Right renal pelvis (tissue), 4 donors: ENCODE measurements around the gene RAB1A. TPM values are rescaled to one million over a fixed set of nuclear protein-coding genes. Genes with fewer than 3 reads are reported as not detected.
A peak's percentile ranks its signal among the peaks of the same experiment; 100 is the strongest.

Source experiments
- DNase-seq, 4 donors: peaks; one replicate each; pipeline ENCODE4 v3.0.0-alpha.2; 2013; ENCODE audit warnings: low read depth in 4 of 4, low spot score in 3 of 4, missing footprints in 1 of 4
- polyA plus RNA-seq, 4 donors: library from polyadenylated mRNA; unstranded; fragments of 120-200 nt; gene quantifications; one replicate each; pipeline ENCODE4 v1.2.1, GENCODE V29; 2013; ENCODE audit not compliant: insufficient read length in 4 of 4

The RAB1A gene
- polyA plus RNA-seq, 4 donors: 254 to 277 (median 274) TPM

DNA sequence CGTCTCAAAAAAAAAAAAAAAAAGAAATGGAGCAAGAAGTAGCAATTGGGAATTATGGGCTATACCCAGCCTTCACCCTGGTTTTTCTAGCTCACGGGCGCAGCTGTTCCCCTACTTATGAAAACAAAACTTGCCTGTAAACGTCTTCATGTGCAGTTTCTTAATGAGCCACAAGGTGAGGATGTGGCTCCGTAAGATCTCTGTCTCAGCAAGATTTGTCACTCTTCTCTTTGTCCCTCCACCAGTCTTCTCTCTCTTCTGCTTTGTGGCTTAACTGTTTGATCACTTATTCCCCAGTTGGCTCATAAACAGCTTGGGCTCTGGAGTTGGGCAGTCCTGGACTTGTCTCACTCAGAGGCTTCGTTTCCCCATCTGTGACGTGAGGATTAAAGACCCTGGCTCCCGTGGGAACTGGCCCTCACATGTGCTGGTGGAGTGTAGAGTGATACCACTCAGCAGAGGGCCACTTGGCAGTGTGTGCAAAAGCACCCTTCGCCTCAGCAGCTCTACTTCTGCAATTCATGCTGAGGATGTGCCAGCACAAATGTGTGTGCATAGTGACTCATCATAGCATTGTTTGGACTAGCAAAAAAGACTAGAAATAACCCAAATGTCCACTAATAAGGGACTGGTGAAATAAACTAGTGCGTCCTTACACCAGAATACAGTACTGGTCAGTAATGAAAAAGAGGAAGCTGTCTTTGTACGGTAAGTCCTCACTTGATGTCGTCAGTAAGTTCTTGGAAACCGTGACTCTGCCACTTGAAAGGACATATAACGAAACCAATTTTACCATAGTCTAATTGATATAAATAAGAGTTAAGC lies 65.0 kb downstream of the RAB1A start:
- DNase-seq: no peak

DNA sequence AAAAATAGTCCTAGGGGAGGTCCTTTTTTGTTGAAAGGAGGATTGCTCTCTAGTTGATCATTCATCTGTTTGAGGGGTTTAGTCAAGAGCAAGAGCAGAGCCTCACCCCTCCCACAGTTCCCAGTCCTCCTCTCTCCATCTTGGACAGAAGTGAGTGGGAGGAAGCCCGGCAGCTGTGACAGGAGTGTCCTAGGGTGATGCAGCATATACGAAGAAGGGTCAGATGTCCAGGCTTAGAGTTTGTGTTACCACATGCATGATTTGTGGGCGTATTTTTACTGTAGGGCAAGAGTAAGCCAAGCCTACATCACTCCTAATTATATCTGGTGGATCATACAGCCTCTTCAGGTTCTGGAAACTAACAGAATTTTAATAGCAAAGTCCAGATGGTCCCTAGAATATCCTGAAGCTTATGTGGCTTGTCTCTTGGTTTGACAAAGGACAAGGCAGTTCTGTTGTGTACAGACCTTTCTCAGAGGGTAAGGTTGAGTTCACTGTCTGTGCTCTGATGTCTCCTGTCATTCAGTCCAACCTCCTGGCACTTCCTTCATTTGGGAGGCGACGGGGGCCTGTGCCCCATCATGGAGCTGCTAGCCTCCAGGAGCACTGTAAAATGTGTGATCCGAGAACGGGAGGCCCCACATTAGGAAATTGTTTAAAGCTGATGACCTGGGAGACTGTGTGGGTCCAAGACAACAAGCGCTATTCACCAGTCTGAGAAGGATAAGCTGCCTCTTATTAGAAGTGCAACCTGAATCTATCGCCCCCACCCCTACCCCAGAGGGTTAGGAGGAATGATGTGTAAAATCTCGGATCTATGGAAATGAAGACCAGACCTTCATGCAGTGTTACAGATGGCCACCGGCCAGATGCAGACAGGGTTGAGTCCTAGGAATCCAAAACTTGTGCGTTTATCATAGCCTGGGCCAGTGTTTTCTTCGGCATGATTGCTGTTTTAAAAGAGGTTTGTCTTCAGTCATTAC lies 66.8 kb downstream of the RAB1A start:
- no peak for DNase-seq

DNA sequence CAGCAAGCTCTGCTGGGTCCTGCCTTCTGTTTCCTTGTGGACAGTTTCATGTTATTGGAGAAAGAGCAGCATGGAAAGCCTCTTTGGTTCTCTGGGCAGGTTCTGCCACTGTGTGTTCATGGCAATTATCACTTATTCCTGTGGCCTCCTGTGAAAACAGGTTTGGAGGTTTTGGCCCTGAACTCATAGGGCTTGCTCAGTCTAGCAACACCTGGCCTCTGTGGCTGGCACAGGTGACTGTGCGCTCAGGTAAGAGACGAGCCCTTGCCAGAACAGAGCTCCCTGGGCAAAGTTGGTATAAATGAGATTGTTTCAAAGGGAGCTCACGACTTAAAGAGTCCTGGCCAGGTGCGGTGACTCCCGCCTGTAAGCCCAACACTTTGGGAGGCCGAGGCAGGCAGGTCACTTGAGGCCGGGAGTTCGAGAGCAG lies 68.0 kb downstream of the RAB1A start:
- DNase-seq: no peak

DNA sequence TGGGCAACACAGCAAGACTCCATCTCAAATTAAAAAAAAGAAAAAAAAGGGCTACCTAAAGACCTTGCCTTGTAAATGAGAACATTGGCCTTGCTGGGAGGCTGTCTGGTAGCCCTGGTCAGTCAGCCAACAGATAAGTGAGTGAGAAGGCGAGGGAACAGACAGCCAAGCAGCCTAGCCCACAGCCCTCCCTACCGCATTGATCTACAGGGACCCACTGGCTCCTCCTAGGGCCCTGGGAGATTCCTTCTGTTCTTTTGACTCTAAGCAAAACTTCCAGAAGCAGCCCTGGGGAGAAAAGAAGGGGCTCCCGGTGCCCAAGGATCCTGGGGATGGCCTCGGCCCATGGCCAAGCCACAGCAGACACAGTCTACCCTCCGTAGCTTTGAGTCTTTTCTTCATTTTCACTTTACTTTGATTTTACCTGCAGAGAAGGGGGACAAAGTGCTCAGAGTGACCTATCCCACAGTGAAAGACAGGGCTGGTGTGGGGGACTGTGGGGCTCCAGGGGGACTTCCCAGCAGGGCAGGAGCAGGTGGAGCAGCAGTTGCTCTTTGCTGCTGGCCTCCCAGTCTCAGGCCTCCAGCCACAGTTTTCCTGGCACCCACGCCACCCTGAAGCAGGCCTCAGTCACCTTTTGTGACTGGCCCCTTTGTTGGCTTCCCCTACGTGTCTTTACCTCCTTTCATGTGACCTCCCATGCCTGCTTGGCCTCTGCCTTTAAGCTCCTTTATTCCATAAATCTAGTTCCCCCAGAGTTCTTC lies 68.6 kb downstream of the RAB1A start:
- DNase-seq: no peak

DNA sequence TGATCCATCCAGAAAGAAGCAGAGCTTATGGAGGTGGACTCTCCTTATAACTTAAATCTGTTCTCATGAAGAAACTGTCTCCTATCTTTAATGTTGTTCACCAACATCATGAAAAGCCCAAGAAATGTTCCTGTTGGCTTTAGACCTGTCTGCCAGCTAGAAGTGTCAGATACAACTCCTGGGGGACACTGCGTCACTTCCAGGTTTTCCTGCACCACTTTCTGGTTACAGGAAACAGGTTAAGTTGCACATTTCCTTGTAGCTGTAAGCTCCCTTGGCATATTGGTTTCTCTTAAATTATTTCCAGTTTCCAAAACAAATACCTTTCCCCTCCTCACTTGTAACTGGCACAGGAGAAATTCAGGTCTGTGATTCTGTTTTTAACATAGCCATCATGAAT lies 70.8 kb downstream of the RAB1A start:
- no peak for DNase-seq

DNA sequence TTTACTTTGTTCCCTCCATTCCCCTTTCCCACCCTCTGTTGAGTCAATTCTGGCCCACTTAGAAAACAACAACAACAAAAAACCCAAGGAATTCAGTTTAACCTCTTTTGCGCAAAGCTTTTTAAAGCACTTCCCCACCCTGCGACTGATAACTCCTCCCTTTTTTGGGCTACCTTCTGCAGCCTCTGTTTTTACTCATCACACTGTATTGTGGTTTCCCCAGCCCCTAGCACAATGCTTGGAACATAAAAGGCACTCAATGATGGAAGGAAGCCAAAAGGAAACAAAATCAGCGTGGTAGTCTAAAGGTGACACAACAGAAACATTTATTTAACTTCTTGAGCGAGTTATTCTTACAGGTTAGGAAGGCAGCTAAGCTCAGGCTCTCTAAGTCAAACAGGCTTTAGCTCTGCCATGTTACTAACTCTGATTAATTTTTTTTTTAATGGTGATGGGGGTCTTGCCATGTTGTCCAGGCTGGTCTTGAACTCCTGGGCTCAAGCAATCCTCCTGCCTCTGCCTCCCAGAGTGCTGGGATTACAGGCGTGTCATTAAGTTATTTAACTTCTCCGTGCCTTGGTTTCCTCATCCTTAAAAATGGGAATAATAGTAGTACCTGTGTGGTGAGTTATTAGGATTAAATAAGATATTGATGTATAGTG lies 72.4 kb downstream of the RAB1A start:
- no peak for DNase-seq

DNA sequence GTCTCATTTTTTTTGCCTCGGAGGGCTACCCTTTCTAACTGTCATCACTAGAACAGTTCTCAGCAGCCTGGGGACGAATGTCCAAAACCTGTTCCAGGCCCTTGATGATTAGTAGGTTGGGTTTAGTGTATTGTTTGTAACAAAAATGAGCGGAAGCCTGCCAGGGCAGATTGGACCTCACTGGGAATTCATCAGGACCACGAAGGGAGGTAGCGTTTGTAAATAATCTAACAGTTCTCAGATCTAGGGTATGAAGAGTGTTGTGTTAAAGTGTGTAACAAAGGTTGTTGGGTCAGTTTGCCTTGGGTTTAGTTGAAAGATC lies 72.9 kb downstream of the RAB1A start:
- no peak for DNase-seq

DNA sequence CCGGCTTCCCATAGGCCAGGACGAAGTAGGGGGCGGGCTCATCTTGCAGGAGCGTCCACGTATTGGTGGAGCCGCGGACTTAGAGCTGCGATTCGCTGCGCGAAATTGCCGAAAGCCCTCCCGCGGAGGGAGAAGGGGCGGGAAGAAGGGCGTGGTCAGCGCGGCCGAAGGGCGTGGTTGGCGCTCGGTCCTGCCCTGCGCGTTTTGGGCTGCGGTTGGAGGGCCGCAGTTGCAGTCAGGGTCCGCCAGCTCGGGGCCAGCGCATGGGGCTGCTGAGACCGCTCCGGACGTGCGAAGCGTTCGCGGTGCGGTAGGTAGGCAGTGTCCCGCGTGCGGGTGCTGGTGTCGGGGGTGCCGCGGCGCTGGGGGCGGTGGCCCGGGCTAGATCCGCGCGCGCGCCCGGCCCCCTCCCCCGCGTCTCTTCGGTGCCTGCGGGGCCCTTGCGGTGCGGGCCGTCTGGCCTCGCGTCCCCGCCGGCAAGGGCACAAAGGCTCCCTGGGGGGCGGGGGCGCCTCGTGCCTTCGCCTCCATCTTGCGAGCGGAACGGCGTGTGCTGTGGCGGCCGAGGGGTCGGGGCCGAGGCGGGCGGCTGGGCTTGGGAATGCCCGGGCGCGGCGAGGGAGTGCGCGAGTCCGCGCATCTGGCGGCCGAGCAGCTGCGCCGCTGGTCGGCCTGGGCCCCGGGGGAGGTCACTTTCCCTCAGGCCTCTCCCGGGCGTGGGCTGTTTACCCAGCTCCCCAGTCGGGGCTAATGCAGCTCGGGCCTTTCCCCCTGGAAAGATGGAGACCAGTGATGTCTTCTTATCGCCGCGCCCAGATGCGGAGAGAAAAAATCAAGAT lies 73.5 kb downstream of the RAB1A start, which contains the start of gene CEP68:
Gene CEP68 (plus strand): TSS at position 202 of the 839 bp plus-strand sequence. CDS start 13,029 bp downstream, outside the sequence.
- peak; percentile 92 to 97 (median 93) for DNase-seq

DNA sequence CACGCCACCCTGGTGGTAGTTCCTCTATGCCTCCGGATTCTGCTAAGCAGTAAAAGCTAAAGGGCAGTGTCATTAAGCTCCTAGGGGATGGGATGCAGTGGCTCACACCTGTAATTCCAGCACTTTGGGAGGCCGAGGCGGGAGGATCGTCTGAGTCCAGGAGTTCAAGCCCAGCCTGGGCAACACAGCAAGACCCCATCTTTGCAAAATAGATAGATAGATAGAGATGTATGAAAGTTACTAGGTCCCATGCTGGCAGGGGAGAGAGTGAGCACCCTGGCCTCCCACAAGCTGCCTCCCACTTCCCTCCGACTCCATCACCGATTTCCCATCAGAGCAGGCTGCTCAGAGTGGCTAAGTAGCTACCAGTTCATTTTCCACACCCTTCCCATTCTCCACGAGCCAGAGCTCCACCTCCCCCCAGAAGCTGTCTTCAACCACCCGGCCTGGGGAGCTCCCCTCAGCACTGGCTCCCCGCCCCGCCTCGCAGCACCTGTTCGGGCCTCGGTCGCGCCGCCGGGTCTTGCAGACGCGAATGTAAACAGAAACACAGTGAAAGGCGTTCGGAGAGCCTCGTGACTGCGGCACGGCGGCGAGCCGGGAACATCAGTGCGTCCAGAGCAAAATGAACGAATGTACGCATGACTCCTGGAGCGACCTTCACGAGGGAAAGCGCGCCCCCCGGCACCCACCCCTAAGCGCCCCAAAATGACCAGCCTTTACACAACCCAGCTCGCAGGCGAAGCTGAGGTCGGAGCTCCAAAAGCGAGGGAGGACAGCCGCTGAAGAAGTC lies 74.3 kb downstream of the RAB1A start:
- DNase-seq: peak in 1 of 4 donors; percentile 49

DNA sequence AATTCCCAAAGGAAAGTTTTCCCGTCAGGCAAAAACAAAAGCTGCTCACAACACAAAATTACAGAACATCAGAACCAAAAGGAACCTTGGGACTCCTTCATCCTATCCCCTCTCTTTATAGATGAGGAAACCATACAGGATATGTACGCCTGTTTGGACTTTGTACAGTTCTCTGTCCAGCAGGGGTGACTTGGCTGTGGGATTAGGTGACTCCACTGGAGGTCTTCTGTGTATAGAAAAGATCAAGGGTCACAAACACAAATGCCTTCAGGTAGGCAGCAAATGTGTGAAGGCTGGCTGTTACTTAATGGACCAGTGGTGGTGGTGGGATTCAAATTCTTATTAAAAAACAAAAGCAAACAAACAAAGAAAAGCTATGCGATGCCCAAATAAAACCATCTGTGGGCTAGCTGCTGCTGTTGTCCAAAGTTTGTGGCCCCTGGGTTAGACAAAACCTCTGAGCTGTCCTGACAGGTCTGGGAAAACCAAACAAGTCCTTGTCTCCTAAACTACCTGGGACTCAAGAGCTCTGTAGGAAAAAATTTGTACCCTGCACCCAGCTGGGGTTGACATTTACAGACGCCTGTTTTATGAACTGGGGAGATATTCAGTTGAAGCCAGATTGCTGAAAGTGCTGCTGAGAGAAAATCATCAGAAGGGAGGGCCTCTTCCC lies 75.0 kb downstream of the RAB1A start:
- DNase-seq: no peak

DNA sequence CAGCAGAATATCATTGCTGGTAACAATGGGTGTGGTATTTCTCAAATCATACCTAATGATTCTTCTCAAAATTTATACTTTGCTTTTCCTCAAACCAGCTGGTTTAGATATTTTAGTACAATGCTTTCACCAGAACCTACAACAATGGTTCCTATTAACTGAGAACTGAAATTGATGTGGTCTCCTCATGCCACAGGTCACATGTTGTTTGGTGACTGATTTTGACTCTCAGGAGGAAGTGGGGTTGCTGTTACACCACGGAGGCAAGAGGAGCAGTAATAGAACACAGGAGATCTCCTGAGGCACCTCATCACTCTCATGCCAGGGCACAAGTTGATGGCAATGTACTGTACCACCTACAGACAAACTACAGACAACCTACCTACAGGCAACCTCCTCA lies 76.7 kb downstream of the RAB1A start:
- no peak for DNase-seq

DNA sequence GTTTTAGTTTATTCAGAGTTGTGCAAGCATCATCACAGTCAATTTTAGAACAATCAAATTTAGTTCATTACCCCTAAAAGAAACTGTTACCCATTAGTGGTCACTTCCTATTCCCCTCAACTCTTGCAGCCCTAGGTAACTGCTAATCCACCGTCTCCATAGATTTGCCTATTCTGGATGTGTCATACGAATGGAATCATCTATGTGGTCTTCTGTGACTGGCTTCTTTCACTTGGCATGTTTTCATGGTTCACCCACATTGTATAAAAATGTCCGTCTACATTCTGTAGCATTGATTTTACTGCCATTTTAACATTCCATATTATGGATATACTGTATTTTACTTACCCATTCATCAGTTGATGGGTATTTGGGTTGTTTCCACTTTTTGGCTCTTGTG lies 79.0 kb downstream of the RAB1A start:
- no peak for DNase-seq

DNA sequence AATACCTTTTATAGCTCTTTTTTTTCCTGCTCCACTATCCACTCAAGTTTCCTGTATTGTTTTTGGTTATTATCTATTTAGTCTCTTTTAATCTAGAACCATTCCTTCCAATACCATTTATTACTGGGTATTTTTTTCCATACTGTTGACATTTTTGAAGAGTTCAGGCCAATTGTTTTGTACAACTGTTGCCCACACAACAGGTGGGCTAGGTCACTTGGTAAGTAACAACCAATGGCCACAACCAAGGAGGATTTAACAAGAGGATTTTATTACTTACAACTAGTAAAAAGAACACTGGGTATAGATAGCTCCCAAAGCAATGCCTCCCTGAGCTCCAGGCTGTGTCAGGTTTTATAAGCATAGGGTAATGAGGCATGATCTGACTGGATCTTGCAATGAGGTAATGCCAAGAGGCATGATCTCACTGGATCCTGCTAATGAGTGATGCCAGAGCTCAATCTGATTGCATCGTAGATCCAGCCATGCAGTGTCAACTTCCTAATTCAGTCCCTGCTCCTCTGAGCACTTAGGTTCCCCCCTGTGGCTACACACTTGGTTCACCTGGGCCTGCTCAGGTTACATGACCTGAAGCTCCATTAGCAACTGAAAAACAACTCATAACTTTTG lies 80.8 kb downstream of the RAB1A start:
- no peak for DNase-seq

DNA sequence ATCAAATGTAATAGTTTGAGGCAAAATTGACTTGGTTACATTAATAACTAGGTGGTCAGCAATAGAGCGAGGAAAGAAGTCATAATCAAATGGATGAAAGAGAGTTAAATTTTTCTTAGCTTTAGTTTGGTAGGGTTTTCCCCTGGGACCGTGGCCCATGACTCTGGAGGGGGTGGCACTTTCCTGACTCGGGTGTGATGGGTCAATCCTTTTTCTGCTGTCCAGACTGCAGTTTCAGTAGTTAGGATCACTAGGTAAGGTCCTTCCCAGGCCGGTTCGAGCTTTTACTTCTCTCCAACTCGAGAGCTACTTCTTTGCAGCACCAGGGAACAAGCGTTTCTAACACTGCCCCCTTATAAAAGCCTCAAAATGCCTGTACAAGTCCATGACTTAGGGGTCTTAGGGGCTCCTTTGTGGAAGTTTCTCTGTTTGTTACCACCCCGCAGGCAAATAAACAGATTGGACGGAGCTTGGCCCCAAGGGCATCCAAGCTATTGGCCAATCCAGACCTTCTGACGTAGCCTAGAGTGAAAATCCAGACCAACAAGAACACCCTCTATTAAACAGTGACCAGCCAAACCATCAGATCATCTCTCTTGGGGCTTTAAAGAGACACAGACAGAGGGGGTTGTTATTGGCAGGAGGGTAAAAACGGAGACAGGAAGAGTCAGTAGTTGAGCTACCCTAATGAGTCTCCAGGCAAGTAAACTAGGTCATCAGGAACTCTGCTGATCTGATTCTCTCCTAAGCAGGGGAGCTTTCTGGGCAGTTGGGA lies 83.1 kb downstream of the RAB1A start:
- DNase-seq: no peak

DNA sequence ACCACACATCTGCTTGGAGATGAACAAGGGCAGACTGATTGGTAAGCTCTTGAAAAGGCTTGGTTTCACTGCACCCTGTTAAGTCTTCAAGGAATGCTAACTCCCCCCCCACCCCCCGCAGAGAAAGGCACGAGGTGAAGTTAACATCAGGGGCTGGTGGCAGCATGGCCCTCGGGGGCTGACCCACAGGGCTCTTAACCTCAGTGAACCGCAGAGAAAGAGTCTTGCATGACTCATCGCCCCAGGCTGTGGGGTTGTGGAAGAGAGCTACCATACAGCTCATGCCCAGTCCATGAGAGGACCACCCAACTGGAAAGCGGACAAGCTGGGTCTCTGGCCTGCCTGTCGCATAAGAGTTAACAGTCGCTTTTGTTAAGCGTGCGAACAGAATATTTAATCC lies 84.3 kb downstream of the RAB1A start:
- no peak for DNase-seq

DNA sequence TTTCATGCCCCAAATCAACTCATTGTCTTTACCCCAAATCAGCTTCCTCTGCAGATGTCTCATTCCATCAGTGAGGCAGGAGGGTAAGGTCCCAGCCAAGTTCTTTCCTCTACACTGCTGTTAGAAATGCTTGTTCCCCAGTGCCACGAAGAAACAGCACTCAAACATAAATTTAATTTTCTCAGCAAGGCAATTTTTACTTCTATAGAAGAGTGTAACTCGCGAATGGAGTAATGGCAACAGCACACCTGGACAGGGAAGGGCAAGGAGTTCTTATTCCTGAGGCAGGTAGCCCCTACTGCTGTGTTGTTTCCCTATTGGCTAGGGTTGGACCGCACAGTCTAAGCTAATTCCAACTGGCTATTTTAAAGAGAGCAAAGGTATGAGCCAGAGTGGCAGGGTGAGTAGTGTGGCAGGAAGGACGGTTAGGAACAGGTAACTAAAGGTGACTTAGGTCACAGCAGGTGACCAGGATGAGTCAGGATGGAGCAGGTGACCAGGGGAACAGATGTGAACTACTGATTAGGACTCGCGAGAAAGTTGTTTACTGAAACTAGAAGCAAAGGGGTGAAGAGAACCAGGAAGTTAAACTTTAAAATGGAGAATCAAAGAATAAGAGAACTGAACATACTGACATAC lies 85.7 kb downstream of the RAB1A start:
- DNase-seq: no peak
